B cell (primary cell): Measurements from ENCODE around the gene RERE. TPM values are rescaled to one million over a fixed set of nuclear protein-coding genes. Genes with fewer than 3 reads are reported as not detected.

Experiments
- ATAC-seq: fragments of 200-7000 bp; cut with Tn5 transposase; one replicate; pipeline ENCODE4 v1.10.0; 2021; ENCODE audit warnings: low read depth, mild to moderate bottlenecking, moderate number of reproducible peaks, moderate library complexity
- CTCF ChIA-PET: fragments of 350-600 bp; sonication (Branson Sonifier 250); formaldehyde crosslinking; loops from one replicate; lab custom pipeline; 2021; ENCODE audit warnings: antibody characterized with exemption, inconsistent platforms; lab: Charles Lee
- POLR2A ChIA-PET: fragments of 350-600 bp; sonication (Branson Sonifier 250); formaldehyde crosslinking; loops from one replicate; lab custom pipeline; 2021; ENCODE audit warnings: antibody characterized with exemption; lab: Charles Lee
- DNase-seq: peaks from one replicate; pipeline ENCODE4 v3.0.0; 2013
- H2AFZ ChIP-seq: 2 replicates; pipeline ENCODE4 v1.6.1; 2012; ENCODE audit warnings: mild to moderate bottlenecking, low read depth, low read length; ENCODE audit not compliant: insufficient read depth, poor library complexity, severe bottlenecking
- H3K27ac ChIP-seq, 2 donors: 1 replicate in 1 of 2; 2 replicates in 1 of 2; pipeline ENCODE4 v1.5.1; 2012 to 2013; ENCODE audit warnings: low read length in 2 of 2, mild to moderate bottlenecking in 2 of 2, moderate library complexity in 1 of 2
- H3K27me3 ChIP-seq, 4 experiments: fragments of 200-600 bp in 1 of 4; sonication (generic) in 1 of 4; replicated peaks in 1 of 4; 1 replicate in 2 of 4; 2 replicates in 2 of 4; pipeline versions ENCODE4 v1.6.1 to v1.7.0; 2013 to 2016; ENCODE audit warnings: low read length in 3 of 4, mild to moderate bottlenecking in 2 of 4, mixed read lengths in 1 of 4, moderate library complexity in 1 of 4; ENCODE audit not compliant: insufficient read depth in 4 of 4, control insufficient read depth in 3 of 4; ENCODE audit errors: control extremely low read depth in 1 of 4
- H3K36me3 ChIP-seq, 2 experiments: replicated peaks in 1 of 2; 1 replicate in 1 of 2; 2 replicates in 1 of 2; pipeline versions ENCODE4 v1.6.1 to v1.7.1; 2013; ENCODE audit warnings: low read length in 1 of 2; ENCODE audit not compliant: insufficient read depth in 2 of 2, control insufficient read depth in 1 of 2; ENCODE audit errors: control extremely low read depth in 1 of 2, extremely low read depth in 1 of 2
- H3K4me1 ChIP-seq, 2 donors: fragments of 200-600 bp in 1 of 2; sonication (generic) in 1 of 2; 1 replicate in 1 of 2; 2 replicates in 1 of 2; pipeline versions ENCODE4 v1.5.1 to v1.6.1; 2013 to 2017; ENCODE audit warnings: low read length in 2 of 2; ENCODE audit not compliant: control insufficient read depth in 2 of 2, insufficient read depth in 2 of 2
- H3K4me2 ChIP-seq: replicated peaks from 2 replicates; pipeline ENCODE3; 2012; ENCODE audit warnings: mild to moderate bottlenecking, low read depth, low read length; ENCODE audit not compliant: poor library complexity, severe bottlenecking
- H3K4me3 ChIP-seq, 5 experiments: fragments of 200-600 bp in 1 of 5; sonication (generic) in 1 of 5; 1 replicate in 3 of 5; 2 replicates in 2 of 5; pipeline versions ENCODE4 v1.5.1 to v1.7.0; 2011 to 2016; ENCODE audit warnings: low read length in 4 of 5, mild to moderate bottlenecking in 4 of 5, low read depth in 2 of 5, control low read depth in 1 of 5, moderate library complexity in 1 of 5; ENCODE audit not compliant: insufficient read depth in 1 of 5; ENCODE audit errors: control extremely low read depth in 1 of 5, extremely low read depth in 1 of 5
- H3K79me2 ChIP-seq: fragments of 200-600 bp; sonication (generic); one replicate; pipeline ENCODE4 v1.6.0; 2016; ENCODE audit warnings: low read length; ENCODE audit not compliant: control insufficient read depth, insufficient read depth
- H3K9ac ChIP-seq: fragments of 200-600 bp; sonication (generic); 2 replicates; pipeline ENCODE4 v1.6.1; 2017; ENCODE audit warnings: mild to moderate bottlenecking, low read length, moderate library complexity
- H3K9me3 ChIP-seq, 3 donors: one replicate each; pipeline versions ENCODE4 v1.6.1 to v1.7.1; 2013; ENCODE audit warnings: low read length in 2 of 3; ENCODE audit not compliant: control insufficient read depth in 2 of 3, insufficient read depth in 1 of 3; ENCODE audit errors: control extremely low read depth in 1 of 3
- H4K20me1 ChIP-seq: 2 replicates; pipeline ENCODE4 v1.6.0; 2012; ENCODE audit warnings: mild to moderate bottlenecking, low read length; ENCODE audit not compliant: insufficient read depth, control insufficient read depth, poor library complexity, severe bottlenecking
- H3K27ac Mint-ChIP-seq: one replicate; pipeline ENCODE4 v1.8.0; 2021; ENCODE audit warnings: mixed read lengths
- H3K27me3 Mint-ChIP-seq: one replicate; pipeline ENCODE4 v1.8.0; 2021; ENCODE audit warnings: mixed read lengths
- H3K4me1 Mint-ChIP-seq: one replicate; pipeline ENCODE4 v1.8.0; 2021; ENCODE audit warnings: mixed read lengths
- H3K4me3 Mint-ChIP-seq: one replicate; pipeline ENCODE4 v1.8.0; 2021; ENCODE audit warnings: mixed read lengths
- H3K9me3 Mint-ChIP-seq: one replicate; pipeline ENCODE4 v1.8.0; 2022; ENCODE audit warnings: mixed read lengths; ENCODE audit not compliant: insufficient read depth
- CTCF ChIP-seq: fragments of 200-600 bp; IDR thresholded peaks from one replicate; pipeline ENCODE4 v1.8.0; 2022; ENCODE audit warnings: antibody characterized with exemption, mild to moderate bottlenecking
- EZH2 ChIP-seq: IDR thresholded peaks from 2 replicates; pipeline ENCODE4 v1.6.1; 2012; ENCODE audit warnings: borderline replicate concordance, low read depth, mild to moderate bottlenecking, moderate library complexity, low read length; ENCODE audit not compliant: insufficient read depth, poor library complexity, severe bottlenecking
- WGBS: methylation state at CpG from one replicate; pipeline ENCODE4 v1.1.5; 2013; ENCODE audit warnings: missing lambda C conversion rate; ENCODE audit not compliant: insufficient coverage; 5-methylcytosine and 5-hydroxymethylcytosine counted together
- intact Hi-C: fragments of 100-400 bp; cut with micrococcal nuclease; formaldehyde crosslinking; loops from one replicate; pipeline ENCODE4 v1.10.0; 2022
- polyA plus RNA-seq: library from polyadenylated mRNA; depleted of rRNA; stranded (reverse); fragments of >200 nt; gene quantifications from 2 replicates; pipeline ENCODE4 v1.2.3, GENCODE V29; 2012
- total RNA-seq, 2 donors: library from RNA; stranded (reverse); fragments of 120-200 nt in 1 of 2; gene quantifications; 1 replicate in 1 of 2; 2 replicates in 1 of 2; pipeline versions ENCODE4 v1.2.3 to v1.2.4, GENCODE V29; 2013 to 2022

RERE gene
- total and polyA plus RNA-seq, 2 donors (not counting 1 experiment from before 2014, with no cell fraction given) = 27.3 to 132 TPM

DNA sequence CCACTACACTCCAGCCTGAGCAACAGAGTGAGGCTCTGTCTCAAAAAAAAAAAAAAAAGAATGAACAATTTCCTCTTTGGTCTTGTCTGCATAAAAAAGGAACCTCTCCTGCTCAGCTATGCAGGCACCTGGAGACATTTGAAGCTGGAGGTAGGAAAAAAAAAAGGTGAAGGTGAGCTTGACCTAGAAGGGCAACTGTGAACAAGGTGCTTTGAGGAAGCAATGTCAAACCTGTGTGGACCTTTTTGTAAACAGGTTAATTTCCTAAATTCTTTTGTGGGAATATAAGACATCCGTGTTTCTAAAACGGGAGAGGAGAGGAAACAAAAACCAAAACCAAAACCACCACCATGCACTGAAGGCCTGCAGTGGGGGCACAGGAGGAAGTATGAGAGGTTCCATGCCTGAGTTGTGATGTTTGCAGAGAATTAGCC lies 422.0 kb downstream of the RERE start:
- WGBS = no CpG with 5 or more reads among the region's 2 CpGs
- DNase-seq (peak; percentile 84), ATAC-seq (peak; percentile 83)
- H3K27ac ChIP-seq = peak overlapping the region; percentile 56 to 79
- Mint-ChIP-seq H3K4me1 (peaks cover 74% of the 10 kb centered on the region), H3K27ac (peak overlapping the region; percentile 85), H3K4me3 (peak overlapping the region; percentile 91), H3K27me3 (no peaks in the 10 kb centered on the region), H3K9me3 (no peaks in the 10 kb centered on the region)
- no peaks in the 10 kb centered on the region for H3K9me3 ChIP-seq
- H3K4me2 ChIP-seq = peak overlapping the region; percentile 68
- peaks cover 56 to 67% of the 10 kb centered on the region in 2 donors for H3K4me1 ChIP-seq
- POLR2A ChIA-PET = interaction anchor here (0.6 kb wide), 2 partner anchors 14 to 29 kb away, joined by 3 to 4 read pairs; no protein-coding TSS in a partner anchor
- peaks cover 5 to 26% of the 10 kb centered on the region in 2 experiments for H3K36me3 ChIP-seq
- H3K9ac ChIP-seq = peak overlapping the region; percentile 43
- CTCF ChIA-PET = interaction anchor here (0.7 to 1.3 kb wide), 4 partner anchors 14 to 166 kb away, joined by 3 to 6 read pairs (median 4); no protein-coding TSS in a partner anchor
- peaks cover 89% of the 10 kb centered on the region for H3K79me2 ChIP-seq
- H3K27me3 ChIP-seq = no peaks in the 10 kb centered on the region
- peak overlapping the region; percentile 25 to 75 (median 52) for H3K4me3 ChIP-seq
- H4K20me1 ChIP-seq = peaks cover 66% of the 10 kb centered on the region
- H2AFZ ChIP-seq = peak overlapping the region; percentile 3
- TF ChIP-seq CTCF (no peak), EZH2 (no peak)
- intact Hi-C loops = loop anchor here (5.0 to 10.0 kb wide), 3 partner anchors 102 to 419 kb away; partner anchors contain the start of gene RERE
